T-helper 1 cell (primary cell): ENCODE data around the gene ZDHHC21.
A peak's percentile ranks its signal among the peaks of the same experiment; 100 is the strongest.
"Not testable (repeated sequence)": the region's sequence is repeated elsewhere in the genome, so short reads cannot be mapped to it uniquely, and the experiment has no call there.

Experiments used
- DNase-seq, 5 donors: peaks; one replicate each; pipeline ENCODE4 v3.0.0-alpha.2; 2012 to 2020

The ZDHHC21 gene

GRCh38 chr9:14678776-14679175 lies 14.5 kb downstream of the ZDHHC21 start:
- DNase-seq = no peak

- no peak for DNase-seq
These were observed 15.4 kb downstream of the ZDHHC21 start for GRCh38 chr9:14677872-14678271.

GRCh38 chr9:14677396-14677795 lies 15.8 kb downstream of the ZDHHC21 start:
- DNase-seq = no peak

GRCh38 chr9:14674630-14675029 lies 18.6 kb downstream of the ZDHHC21 start:
- no peak for DNase-seq

GRCh38 chr9:14671377-14671776 lies 21.9 kb downstream of the ZDHHC21 start:
- DNase-seq = peak in 1 of 5 donors; percentile 23

- peak in 1 of 5 donors; percentile 30 for DNase-seq
These were observed 22.5 kb downstream of the ZDHHC21 start for GRCh38 chr9:14670718-14671117.

GRCh38 chr9:14664022-14664421 lies 29.2 kb downstream of the ZDHHC21 start:
- DNase-seq = not testable (repeated sequence)

GRCh38 chr9:14662060-14662453 lies 31.2 kb downstream of the ZDHHC21 start:
- DNase-seq = no peak

GRCh38 chr9:14661421-14662059 lies 31.7 kb downstream of the ZDHHC21 start:
- peak in 1 of 5 donors; percentile 8 for DNase-seq

GRCh38 chr9:14660721-14661120 lies 32.5 kb downstream of the ZDHHC21 start:
- no peak for DNase-seq

- no peak for DNase-seq
These were observed 38.3 kb downstream of the ZDHHC21 start for GRCh38 chr9:14654932-14655331.

GRCh38 chr9:14653511-14653910 lies 39.7 kb downstream of the ZDHHC21 start:
- DNase-seq = no peak

- no peak for DNase-seq
These were observed 40.4 kb downstream of the ZDHHC21 start for GRCh38 chr9:14652729-14653377.

GRCh38 chr9:14650596-14650995 lies 42.6 kb downstream of the ZDHHC21 start:
- DNase-seq = no peak

- no peak for DNase-seq
These were observed 47.6 kb downstream of the ZDHHC21 start for GRCh38 chr9:14645648-14646047.

GRCh38 chr9:14640967-14641366 lies 52.3 kb downstream of the ZDHHC21 start:
- DNase-seq = no peak

- DNase-seq = no peak
These were observed 52.9 kb downstream of the ZDHHC21 start for GRCh38 chr9:14640294-14640693.

- no peak for DNase-seq
These were observed 59.2 kb downstream of the ZDHHC21 start for GRCh38 chr9:14633906-14634565.

GRCh38 chr9:14633148-14633547 lies 60.1 kb downstream of the ZDHHC21 start:
- DNase-seq = no peak

- no peak for DNase-seq
These were observed 65.7 kb downstream of the ZDHHC21 start for GRCh38 chr9:14627513-14627912.

GRCh38 chr9:14618836-14619420 lies 74.3 kb downstream of the ZDHHC21 start:
- DNase-seq = no peak

GRCh38 chr9:14616188-14616982 lies 76.8 kb downstream of the ZDHHC21 start:
- peak in 1 of 5 donors; percentile 42 for DNase-seq

GRCh38 chr9:14608540-14608939 lies 84.7 kb downstream of the ZDHHC21 start:
- DNase-seq = no peak
